A549 (cell line): ENCODE data around the gene SAPCD2. TPM values are rescaled to one million over a fixed set of nuclear protein-coding genes. Genes with fewer than 3 reads are reported as not detected.

ENCODE experiments used
- ATAC-seq, 2 experiments: fragments of 200-7000 bp in 1 of 2; fragments of >200 bp in 1 of 2; cut with Nextera tagmentation in 1 of 2; cut with Tn5 transposase in 1 of 2; 3 replicates each; pipeline versions ENCODE4 v1.8.0 to v1.9.1; 2018 to 2020; ENCODE audit warnings: mild to moderate bottlenecking in 1 of 2, moderate library complexity in 1 of 2
- CTCF ChIA-PET: fragments of 300-600 bp; sonication (Branson Sonifier 250); formaldehyde crosslinking; extraction: SDS; loops from one replicate; lab custom pipeline; 2021; ENCODE audit warnings: antibody characterized with exemption, inconsistent platforms; lab: Yijun Ruan, JAX
- POLR2A ChIA-PET: fragments of 350-600 bp; formaldehyde crosslinking; extraction: SDS; loops from one replicate; lab custom pipeline; 2021; ENCODE audit warnings: antibody characterized with exemption, inconsistent platforms; lab: Yijun Ruan, JAX
- DNase-seq, 2 experiments: peaks; one replicate each; pipeline versions ENCODE4 v3.0.0 to v3.0.0-alpha.2; 2011 to 2016; ENCODE audit warnings: low read depth in 1 of 2, low spot score in 1 of 2
- FAIRE-seq: peaks from 2 replicates; lab custom pipeline; 2011; peaks lifted over from hg19 to GRCh38; lab: Jason Lieb, UNC
- H3K27ac ChIP-seq, 2 experiments: fragments of >200 bp; sonication (Bioruptor Twin); formaldehyde crosslinking; 3 replicates each; pipeline ENCODE4 v1.5.1; 2016 to 2017
- H3K4me1 ChIP-seq: fragments of >200 bp; sonication (Bioruptor Twin); formaldehyde crosslinking; 3 replicates; pipeline ENCODE4 v1.6.1; 2016
- H3K4me2 ChIP-seq: fragments of >200 bp; sonication (Bioruptor Twin); formaldehyde crosslinking; 3 replicates; pipeline ENCODE4 v1.6.1; 2016
- H3K4me3 ChIP-seq: fragments of >200 bp; sonication (Bioruptor Twin); formaldehyde crosslinking; 3 replicates; pipeline ENCODE4 v1.5.1; 2016
- H3K9me3 ChIP-seq: fragments of >200 bp; sonication (Bioruptor Twin); formaldehyde crosslinking; 3 replicates; pipeline ENCODE4 v1.6.1; 2016
- ATOH8 ChIP-seq: fragments of 250-450 bp; sonication (Bioruptor Pico); IDR thresholded peaks from 2 replicates; pipeline ENCODE4 v1.5.0; 2020; ENCODE audit warnings: low read depth, mild to moderate bottlenecking, moderate library complexity
- BHLHE40 ChIP-seq: IDR thresholded peaks from 2 replicates; pipeline ENCODE4 v1.6.1; 2012; ENCODE audit warnings: low read depth, low read length, inconsistent platforms
- CBX2 ChIP-seq: fragments of 200-600 bp; sonication (generic); IDR thresholded peaks from 2 replicates; pipeline ENCODE4 v1.6.1; 2016; ENCODE audit warnings: low read depth, mild to moderate bottlenecking, borderline replicate concordance
- CEBPB ChIP-seq, 2 experiments: fragments of >200 bp in 1 of 2; sonication (Bioruptor Twin) in 1 of 2; formaldehyde crosslinking in 1 of 2; IDR thresholded peaks; 2 replicates each; pipeline ENCODE4 v1.6.1; 2012 to 2016
- CHD4 ChIP-seq: fragments of 200-600 bp; sonication (generic); IDR thresholded peaks from 2 replicates; pipeline ENCODE4 v1.6.1; 2016; ENCODE audit warnings: antibody characterized with exemption, mild to moderate bottlenecking, borderline replicate concordance
- CTCF ChIP-seq: fragments of >200 bp; sonication (Bioruptor Twin); formaldehyde crosslinking; IDR thresholded peaks from 3 replicates; pipeline ENCODE4 v1.5.1; 2016
- FOXS1 ChIP-seq: fragments of 250-450 bp; sonication (Bioruptor Pico); IDR thresholded peaks from 2 replicates; pipeline ENCODE4 v1.5.0; 2020; ENCODE audit warnings: mild to moderate bottlenecking, moderate library complexity
- HDAC2 ChIP-seq: fragments of 200-600 bp; sonication (generic); IDR thresholded peaks from 2 replicates; pipeline ENCODE4 v1.6.1; 2016
- HES2 ChIP-seq: fragments of >200 bp; sonication (Bioruptor Twin); formaldehyde crosslinking; IDR thresholded peaks from 2 replicates; pipeline ENCODE4 v1.6.1; 2016
- HEYL ChIP-seq: fragments of 250-450 bp; sonication (Bioruptor Pico); IDR thresholded peaks from 2 replicates; pipeline ENCODE4 v1.8.0; 2021; ENCODE audit warnings: mild to moderate bottlenecking, moderate library complexity
- HOXB13 ChIP-seq: fragments of 250-450 bp; sonication (Bioruptor Pico); IDR thresholded peaks from 2 replicates; pipeline ENCODE4 v1.5.0; 2020; ENCODE audit warnings: low read depth, mild to moderate bottlenecking, moderate library complexity
- JUNB ChIP-seq: fragments of >200 bp; sonication (Bioruptor Twin); formaldehyde crosslinking; IDR thresholded peaks from 2 replicates; pipeline ENCODE4 v1.6.1; 2016
- KDM1A ChIP-seq: fragments of 200-600 bp; sonication (generic); IDR thresholded peaks from 2 replicates; pipeline ENCODE4 v1.6.1; 2016; ENCODE audit warnings: low read depth, mild to moderate bottlenecking
- MAFK ChIP-seq: fragments of 450-650 bp; IDR thresholded peaks from 2 replicates; pipeline ENCODE4 v1.6.1; 2014; ENCODE audit not compliant: partially characterized antibody
- NFE2L2 ChIP-seq: fragments of 150-350 bp; conservative IDR thresholded peaks from 2 replicates; pipeline ENCODE4 v1.6.1; 2014; ENCODE audit warnings: low read length
- NPAS2 ChIP-seq: fragments of 250-450 bp; sonication (Bioruptor Pico); IDR thresholded peaks from 2 replicates; pipeline ENCODE4 v1.8.0; 2022; ENCODE audit warnings: mild to moderate bottlenecking, moderate library complexity, borderline replicate concordance
- PBX3 ChIP-seq: IDR thresholded peaks from 2 replicates; pipeline ENCODE4 v1.6.1; 2012
- SREBF2 ChIP-seq: fragments of 450-650 bp; IDR thresholded peaks from 2 replicates; pipeline ENCODE4 v1.6.1; 2014; ENCODE audit warnings: mild to moderate bottlenecking, moderate library complexity
- TFCP2L1 ChIP-seq: fragments of 250-450 bp; sonication (Bioruptor Pico); IDR thresholded peaks from 2 replicates; pipeline ENCODE4 v1.5.0; 2021; ENCODE audit warnings: mild to moderate bottlenecking
- USF2 ChIP-seq: fragments of 450-650 bp; IDR thresholded peaks from 2 replicates; pipeline ENCODE4 v1.6.1; 2014; ENCODE audit warnings: antibody characterized with exemption
- ZFP36 ChIP-seq: fragments of 450-650 bp; IDR thresholded peaks from 2 replicates; pipeline ENCODE4 v1.6.1; 2014; ENCODE audit warnings: borderline replicate concordance; ENCODE audit not compliant: partially characterized antibody
- ZNF302 ChIP-seq: fragments of 250-450 bp; sonication (Bioruptor Pico); IDR thresholded peaks from 2 replicates; pipeline ENCODE4 v1.9.0; 2021; ENCODE audit warnings: inconsistent platforms, mild to moderate bottlenecking, moderate library complexity
- WGBS: methylation state at CpG from one replicate; pipeline ENCODE4 v1.1.6; 2017; ENCODE audit errors: missing lambda C conversion rate; 5-methylcytosine and 5-hydroxymethylcytosine counted together
- polyA plus RNA-seq, 4 experiments: library from polyadenylated mRNA; depleted of rRNA in 3 of 4; stranded (reverse); fragments of >200 nt; fragmentation: RNase III in 1 of 4; extraction: RNeasy Plus Mini Kit Qiagen cat#74134 plus additional on column Dnase treatment in 1 of 4; gene quantifications; 2 replicates in 3 of 4; 3 replicates in 1 of 4; pipeline ENCODE4 v1.2.3, GENCODE V29; 2011 to 2017

SAPCD2 gene
- polyA plus RNA-seq, 2 of the 4 experiments (the other 2 are of a cell fraction): 6.9 to 14.6 TPM

- TF ChIP-seq BHLHE40 (0 out of 2 replicates have a peak, but pooled peaks have one; percentile 33), MAFK (no peak), ATOH8 (no peak), CHD4 (no peak)
These were observed 6.8 kb upstream of the SAPCD2 start, which contains the start of gene UAP1L1 (continued) for GRCh38 chr9:137077010-137077747.

- POLR2A ChIA-PET: interaction anchor here (1.1 kb wide), 1 partner anchor 10 kb away, joined by 4 read pairs; the partner anchor contains the start of gene MAN1B1
- ATAC-seq (peak in 1 of 2 experiments; percentile 12; a peak in 1 of 6 replicates), FAIRE-seq (no peak), DNase-seq (no peak)
- Histone ChIP-seq H3K4me2 (peak overlapping the region; percentile 95), H3K4me3 (peak overlapping the region; percentile 66), H3K9me3 (no peaks in the 10 kb centered on the region), H3K4me1 (peaks cover 11% of the 10 kb centered on the region), H3K27ac (peak overlapping the region; percentile 72 to 92; a peak in 5 of 6 replicates)
- TF ChIP-seq CHD4: no peak
- TF ChIP-seq FOXS1 (CRISPR knock-in tag): no peak
- TF ChIP-seq KDM1A: no peak
- TF ChIP-seq TFCP2L1 (CRISPR knock-in tag): no peak
- no peak for TF ChIP-seq HES2
- no peak for TF ChIP-seq NFE2L2
- no peak for TF ChIP-seq HDAC2
- TF ChIP-seq JUNB: no peak
- no peak for TF ChIP-seq CTCF
- no peak for TF ChIP-seq CBX2
- no peak for TF ChIP-seq ZNF302 (CRISPR knock-in tag)
- no peak for TF ChIP-seq USF2
- TF ChIP-seq PBX3: no peak
- no peak for TF ChIP-seq HEYL (CRISPR knock-in tag)
- TF ChIP-seq SREBF2: no peak
- TF ChIP-seq HOXB13 (CRISPR knock-in tag): no peak
- CTCF ChIA-PET: interaction anchor here (1.2 to 24.0 kb wide), 8 partner anchors 9 to 160 kb away, joined by 3 to 321 read pairs (median 8); partner anchors contain the start of genes ABCA2, MAN1B1, NPDC1 and SAPCD2
- 84% methylated on average over 14 of the region's 15 CpGs for WGBS
These were observed 6.3 kb upstream of the SAPCD2 start for GRCh38 chr9:137076636-137077009.

- WGBS: 85% methylated on average over 12 of the region's 12 CpGs
- Histone ChIP-seq H3K9me3 (no peaks in the 10 kb centered on the region), H3K4me2 (no peak overlapping the region), H3K4me3 (no peak overlapping the region), H3K27ac (no peak overlapping the region), H3K4me1 (peaks cover 17% of the 10 kb centered on the region)
- FAIRE-seq (no peak), DNase-seq (no peak), ATAC-seq (no peak)
- POLR2A ChIA-PET: no interaction called here
- CTCF ChIA-PET: interaction anchor here (1.9 to 24.0 kb wide), 6 partner anchors 7 to 161 kb away, joined by 6 to 321 read pairs (median 13); partner anchors contain the start of genes ABCA2, MAN1B1, NPDC1 and SAPCD2
- TF ChIP-seq ZNF302 (CRISPR knock-in tag) (no peak), CEBPB (IDR thresholded peaks at IDR 0.05) (peak in 1 of 2 experiments; percentile 73; a peak in 1 of 4 replicates), NPAS2 (CRISPR knock-in tag) (no peak), ZFP36 (no peak)
- TF ChIP-seq, all 56 proteins: peak for 1
These were observed 5.0 kb upstream of the SAPCD2 start for GRCh38 chr9:137075275-137075775.
